NCI-H2196 (cell line): ENCODE measurements around the gene GORAB.

Experiments
- DNase-seq: peaks from one replicate; lab custom pipeline; 2025; ENCODE audit not compliant: unreplicated experiment; lab: John Stamatoyannopoulos, UW

Gene GORAB

GRCh38 chr1:170537798-170538503 is 6.0 kb downstream of the GORAB start:
- no peak for DNase-seq

DNA sequence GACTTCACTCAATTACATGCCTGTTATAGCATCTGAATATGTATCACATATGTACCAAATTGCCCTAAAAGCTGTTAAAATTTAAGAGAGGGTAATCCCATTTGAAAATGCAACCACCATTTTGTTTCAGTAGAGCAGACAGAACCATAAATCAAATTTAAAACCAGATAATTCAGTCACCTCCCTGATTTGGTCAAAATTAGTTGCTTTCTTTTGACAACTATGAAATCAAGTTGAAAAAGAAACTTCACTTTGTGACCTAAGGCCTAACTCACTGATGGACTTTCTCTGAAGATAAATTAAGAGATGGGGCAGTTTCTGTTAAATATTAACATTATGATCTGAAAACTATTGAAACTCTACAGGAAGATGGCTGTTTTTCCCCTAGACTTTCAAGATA is 6.7 kb downstream of the GORAB start:
- no peak for DNase-seq

DNA sequence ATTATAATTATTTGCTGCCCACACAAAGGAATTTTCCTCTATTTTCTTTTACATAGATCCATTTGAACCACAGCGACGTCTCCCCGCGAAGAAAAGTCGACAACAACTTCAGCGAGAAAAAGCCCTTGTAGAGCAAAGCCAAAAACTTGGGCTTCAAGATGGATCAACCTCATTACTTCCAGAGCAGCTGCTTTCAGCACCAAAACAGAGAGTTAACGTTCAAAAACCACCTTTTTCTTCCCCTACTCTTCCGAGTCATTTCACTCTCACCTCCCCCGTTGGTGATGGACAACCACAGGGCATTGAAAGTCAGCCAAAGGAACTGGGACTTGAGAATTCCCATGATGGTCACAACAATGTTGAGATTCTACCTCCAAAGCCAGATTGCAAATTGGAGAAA is 7.2 kb downstream of the GORAB start:
- no peak for DNase-seq

DNA sequence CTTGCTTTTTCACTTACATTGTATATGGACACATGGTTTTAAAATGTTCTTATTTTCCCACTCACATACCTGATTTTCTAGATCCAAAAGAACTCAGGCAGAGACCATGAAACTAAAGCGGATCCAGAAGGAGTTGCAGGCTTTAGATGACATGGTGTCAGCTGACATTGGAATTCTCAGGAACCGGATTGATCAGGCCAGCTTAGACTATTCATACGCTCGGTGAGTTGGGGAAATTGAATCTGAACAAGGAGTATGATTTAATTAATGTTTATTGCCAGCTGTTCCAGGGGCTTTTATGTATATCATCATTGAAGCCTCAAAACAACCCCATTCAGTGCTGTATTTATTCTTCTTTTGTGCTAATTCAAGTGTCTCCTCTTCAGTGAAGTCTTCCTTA is 12.7 kb downstream of the GORAB start:
- DNase-seq, result no peak

DNA sequence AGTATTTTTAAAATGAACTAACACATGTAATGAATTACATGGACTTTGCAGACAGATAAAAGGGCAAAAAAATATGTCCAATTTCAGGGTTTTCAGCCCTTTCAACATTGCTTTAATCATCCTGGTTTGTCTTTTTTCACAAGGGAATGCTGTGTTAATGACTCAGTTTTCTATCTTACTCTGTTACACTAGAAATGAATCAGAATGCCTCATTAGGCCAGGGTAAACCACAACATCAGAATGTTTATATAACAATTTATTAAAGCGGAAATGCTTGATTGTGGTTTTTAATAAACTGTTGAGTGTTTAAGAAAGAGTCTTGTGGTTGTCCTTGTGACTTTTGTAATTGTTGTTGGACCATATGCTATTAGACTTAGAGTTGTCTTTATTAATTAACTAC is 13.5 kb downstream of the GORAB start:
- no peak for DNase-seq

- no peak for DNase-seq
Observed at GRCh38 chr1:170547255-170547654, 15.3 kb downstream of the GORAB start.

GRCh38 chr1:170548497-170548896 is 16.5 kb downstream of the GORAB start:
- no peak for DNase-seq

GRCh38 chr1:170555370-170555769 is 23.4 kb downstream of the GORAB start:
- DNase-seq, result no peak

- DNase-seq, result no peak
Observed at GRCh38 chr1:170556917-170557316, 25.0 kb downstream of the GORAB start.

GRCh38 chr1:170558731-170559130 is 26.8 kb downstream of the GORAB start:
- DNase-seq, result no peak

DNA sequence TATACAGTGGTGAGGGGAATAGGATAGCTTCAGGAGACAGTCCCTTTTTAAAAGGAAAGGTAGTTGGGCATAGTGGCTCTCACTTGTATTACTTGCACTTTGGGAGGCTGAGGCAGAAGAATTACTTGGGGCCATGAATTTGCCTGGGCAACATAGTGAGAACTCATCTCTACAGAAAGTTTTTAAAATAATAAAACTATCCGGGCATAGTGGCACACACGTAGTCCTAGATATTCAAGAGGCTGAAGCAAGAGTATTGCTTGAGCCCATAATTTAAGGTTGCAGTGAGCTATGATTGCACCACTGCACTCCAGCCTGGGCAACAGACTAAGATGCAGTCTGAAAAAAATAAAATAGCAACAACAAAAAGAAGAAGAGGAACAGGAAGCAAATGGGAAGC is 27.2 kb downstream of the GORAB start:
- DNase-seq, result no peak

DNA sequence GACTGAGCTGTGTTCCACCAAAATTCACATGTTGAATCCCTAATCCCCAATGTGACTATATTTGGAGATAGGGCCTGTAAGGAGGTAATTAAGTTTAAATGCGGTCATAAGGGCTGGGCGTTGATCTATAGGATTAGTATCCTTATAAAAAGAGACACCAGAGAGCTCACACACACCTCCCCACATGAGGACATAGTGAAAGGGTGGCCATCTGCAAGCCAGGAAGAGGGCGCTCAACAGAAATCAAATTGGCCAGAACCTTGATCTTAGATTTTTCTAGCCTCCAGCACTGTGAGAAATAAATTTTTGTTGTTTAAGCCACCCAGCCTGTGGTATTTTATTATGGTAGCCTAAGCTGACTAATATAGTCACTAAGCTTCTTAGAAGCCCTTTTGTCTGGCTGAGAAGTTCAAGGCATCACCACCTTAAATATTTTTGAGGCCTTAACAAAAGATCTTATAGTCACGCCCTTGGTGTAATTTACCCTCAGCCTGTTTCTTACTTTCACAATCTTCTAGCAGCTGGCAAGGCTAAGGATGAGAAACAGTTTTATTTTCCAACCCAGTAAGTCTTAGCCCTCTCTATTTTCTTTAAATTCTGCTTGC is 28.8 kb downstream of the GORAB start:
- DNase-seq, result no peak

GRCh38 chr1:170562646-170563338 is 30.8 kb downstream of the GORAB start:
- no peak for DNase-seq

- DNase-seq, result no peak
Observed at GRCh38 chr1:170567214-170567613, 35.2 kb downstream of the GORAB start.

- DNase-seq, result no peak
Observed at GRCh38 chr1:170568197-170568596, 36.2 kb downstream of the GORAB start.

DNA sequence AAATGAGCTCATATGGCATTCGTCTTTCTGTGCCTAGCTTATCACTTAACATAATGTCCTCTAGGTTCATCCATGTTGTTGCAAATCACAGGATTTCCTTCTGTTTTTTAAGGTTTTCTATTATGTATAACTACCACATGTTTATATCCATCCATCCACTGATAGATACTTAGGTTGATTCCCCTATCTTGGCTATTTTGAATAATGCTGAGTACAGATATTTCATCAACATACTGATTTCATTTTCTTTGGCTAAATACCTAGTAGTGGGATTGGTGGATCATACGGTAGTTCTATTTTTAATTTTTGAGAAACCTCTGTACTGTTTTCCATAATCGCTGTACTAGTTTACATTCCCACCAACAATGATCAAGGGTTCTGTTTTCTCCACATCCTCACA is 45.0 kb downstream of the GORAB start:
- DNase-seq, result no peak

DNA sequence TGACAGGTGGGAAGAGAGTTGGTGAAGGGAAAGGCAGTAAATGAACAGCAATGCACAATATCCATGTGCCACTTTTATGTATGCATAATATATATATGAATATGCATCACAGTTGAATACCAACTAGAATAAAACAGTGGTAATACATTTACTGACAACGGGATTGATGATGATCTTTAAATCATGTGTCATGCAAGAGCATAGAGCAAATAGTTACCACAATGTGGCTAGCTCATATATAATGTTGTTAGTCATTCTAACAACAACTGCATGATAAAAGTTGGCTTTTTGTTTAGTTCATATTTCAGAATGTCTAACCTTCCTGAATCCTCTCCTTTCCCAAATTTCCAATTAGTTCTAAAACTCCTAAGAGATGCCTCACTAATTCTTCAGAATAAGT is 46.4 kb downstream of the GORAB start:
- DNase-seq, result no peak

GRCh38 chr1:170580636-170581440 is 48.9 kb downstream of the GORAB start:
- no peak for DNase-seq

- DNase-seq, result no peak
Observed at GRCh38 chr1:170583186-170583585, 51.2 kb downstream of the GORAB start.

- no peak for DNase-seq
Observed at GRCh38 chr1:170586321-170587252, 54.6 kb downstream of the GORAB start.

GRCh38 chr1:170587253-170587593 is 55.3 kb downstream of the GORAB start:
- DNase-seq, result no peak
